Dermis microvascular lymphatic vessel endothelial cell (primary cell): ENCODE results near the gene PRKD1. TPM values are rescaled to one million over a fixed set of nuclear protein-coding genes. Genes with fewer than 3 reads are reported as not detected.

ENCODE experiments used
- DNase-seq, 2 donors: peaks; one replicate each; pipeline versions ENCODE4 v3.0.0 to v3.0.0-alpha.2; 2010; ENCODE audit warnings: low read depth in 2 of 2
- total RNA-seq: library from RNA; depleted of rRNA; stranded (reverse); fragments of >200 nt; gene quantifications from 2 replicates; pipeline ENCODE4 v1.2.1, GENCODE V29; 2014

PRKD1 gene
- total RNA-seq, 1 donor from 2014 or later, result 4.5 TPM

DNA sequence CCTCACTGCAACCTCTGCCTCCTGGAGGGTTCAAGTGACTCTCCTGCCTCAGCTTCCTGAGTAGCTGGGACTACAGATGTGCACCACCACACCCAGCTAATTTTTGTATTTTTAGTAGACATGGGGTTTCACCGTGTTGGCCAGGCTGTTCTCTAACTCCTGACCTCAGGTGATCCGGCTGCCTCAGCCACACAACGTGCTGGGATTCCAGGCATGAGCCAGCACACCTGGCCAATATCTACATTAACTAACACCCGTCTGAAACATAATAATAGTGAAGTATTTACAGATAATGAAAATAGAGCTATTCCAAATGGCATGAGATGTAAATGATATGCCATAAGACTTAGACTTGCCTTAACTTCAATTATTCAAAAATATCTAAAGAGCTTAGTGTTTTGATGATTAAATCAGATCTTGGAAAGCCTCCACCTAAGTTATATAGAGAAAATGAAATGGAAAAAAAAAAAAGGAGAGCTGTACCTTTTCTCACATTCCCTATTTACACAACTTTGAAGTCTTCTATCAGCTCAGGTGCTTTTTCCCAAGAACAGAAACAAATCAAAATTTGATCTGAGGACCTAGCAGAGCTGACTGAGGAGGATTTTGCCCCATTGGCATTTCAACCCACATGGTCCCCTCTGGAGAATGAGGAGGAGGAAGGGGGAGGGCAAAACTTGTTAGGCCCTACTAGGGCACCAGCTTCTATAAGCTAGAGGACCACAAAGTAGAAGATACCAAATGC, 309.2 kb downstream of the PRKD1 start:
- DNase-seq, result no peak

DNA sequence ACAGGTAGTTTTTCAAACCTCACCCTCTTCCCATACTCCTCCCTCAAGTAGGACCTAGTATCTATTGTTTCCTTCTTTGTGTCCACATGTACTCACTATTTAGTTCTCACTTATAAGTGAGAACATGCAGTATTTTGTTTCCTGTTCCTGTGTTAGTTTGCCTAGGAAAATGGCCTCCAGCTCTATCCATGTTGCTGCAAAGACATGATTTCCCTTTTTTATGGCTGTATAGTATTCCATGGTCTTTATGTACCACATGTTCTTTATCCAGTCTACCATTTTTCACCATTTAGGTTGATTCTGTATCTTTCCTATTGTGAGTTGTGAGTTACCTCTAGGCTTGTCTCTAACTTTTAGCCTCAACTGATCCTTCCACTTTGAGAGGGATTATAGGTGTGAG, 310.7 kb downstream of the PRKD1 start:
- DNase-seq, result no peak

DNA sequence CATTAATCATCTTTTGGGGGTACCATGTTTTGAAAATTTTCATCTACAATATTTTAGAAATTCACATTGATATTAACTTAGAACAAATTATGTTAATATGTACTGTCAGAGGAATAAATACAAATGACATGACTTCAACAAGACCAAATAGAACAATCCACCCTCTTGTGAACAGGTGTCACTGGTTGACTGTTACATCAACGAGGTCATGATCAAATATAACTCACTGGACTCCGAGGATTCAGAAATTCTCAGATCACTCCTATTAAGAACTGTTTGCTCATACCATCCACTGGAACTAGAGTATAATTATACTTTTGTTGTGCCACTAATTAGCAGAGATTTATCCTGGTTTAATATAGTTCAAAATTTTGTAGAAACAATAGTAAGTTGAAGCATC, 318.8 kb downstream of the PRKD1 start:
- no peak for DNase-seq

DNA sequence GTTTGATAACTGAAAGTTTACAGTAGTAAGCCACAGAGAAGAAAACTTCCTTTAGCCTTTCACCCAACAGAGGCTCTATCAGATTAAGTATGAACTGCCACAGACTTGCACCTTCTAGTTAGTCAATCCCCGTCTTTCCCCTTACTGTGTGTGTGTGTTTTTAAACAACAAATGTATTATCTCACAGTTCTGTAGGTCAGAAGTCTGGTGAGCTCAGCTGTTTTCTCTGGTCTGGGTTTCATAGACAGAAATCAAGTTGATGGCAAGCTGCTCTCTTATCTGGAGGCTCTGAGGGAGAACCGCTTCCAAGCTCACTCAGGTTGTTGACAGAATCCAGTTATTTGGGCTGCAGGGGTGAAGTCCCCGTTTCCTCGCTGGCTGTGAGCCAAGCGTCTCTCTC, 320.5 kb downstream of the PRKD1 start:
- no peak for DNase-seq

DNA sequence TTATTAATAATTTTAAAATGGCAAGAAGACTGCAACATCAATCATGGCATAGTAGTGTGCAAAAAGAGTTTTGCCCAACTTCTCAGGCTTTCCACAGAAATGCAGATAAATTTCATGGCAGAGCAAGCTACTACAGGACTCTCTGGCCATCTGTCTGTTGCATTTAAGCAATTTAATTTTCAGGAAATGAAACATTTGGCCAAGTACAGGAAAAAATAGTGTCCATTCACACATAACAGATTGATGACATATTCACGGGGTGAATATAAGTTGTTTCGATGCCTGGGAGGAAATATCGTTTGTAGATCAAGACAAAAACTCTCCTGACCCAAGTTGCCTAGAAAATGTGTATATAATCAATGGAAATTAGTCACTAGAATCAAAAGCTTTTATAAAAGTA, 324.0 kb downstream of the PRKD1 start:
- DNase-seq, result peak in 1 of 2 donors; percentile 55

DNA sequence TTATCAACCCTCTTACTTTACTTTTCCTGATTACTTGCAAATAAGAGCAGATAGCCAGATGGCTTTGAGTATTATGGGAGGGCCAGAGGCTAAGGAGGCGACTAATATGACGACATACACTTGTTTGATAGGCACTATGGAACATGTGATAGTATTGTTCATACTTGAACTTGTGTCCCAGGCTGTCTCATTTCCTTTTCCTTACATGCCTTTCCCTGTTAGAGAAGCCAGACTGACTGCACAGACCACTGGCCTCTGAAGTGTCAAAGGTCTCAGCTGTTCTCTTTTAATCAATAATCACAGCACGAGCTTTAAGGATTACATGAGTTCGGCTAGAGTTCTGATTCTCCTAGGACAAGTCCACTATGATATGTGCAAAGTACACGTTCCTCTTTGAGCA, 326.0 kb downstream of the PRKD1 start:
- DNase-seq, result peak in 1 of 2 donors; percentile 28

DNA sequence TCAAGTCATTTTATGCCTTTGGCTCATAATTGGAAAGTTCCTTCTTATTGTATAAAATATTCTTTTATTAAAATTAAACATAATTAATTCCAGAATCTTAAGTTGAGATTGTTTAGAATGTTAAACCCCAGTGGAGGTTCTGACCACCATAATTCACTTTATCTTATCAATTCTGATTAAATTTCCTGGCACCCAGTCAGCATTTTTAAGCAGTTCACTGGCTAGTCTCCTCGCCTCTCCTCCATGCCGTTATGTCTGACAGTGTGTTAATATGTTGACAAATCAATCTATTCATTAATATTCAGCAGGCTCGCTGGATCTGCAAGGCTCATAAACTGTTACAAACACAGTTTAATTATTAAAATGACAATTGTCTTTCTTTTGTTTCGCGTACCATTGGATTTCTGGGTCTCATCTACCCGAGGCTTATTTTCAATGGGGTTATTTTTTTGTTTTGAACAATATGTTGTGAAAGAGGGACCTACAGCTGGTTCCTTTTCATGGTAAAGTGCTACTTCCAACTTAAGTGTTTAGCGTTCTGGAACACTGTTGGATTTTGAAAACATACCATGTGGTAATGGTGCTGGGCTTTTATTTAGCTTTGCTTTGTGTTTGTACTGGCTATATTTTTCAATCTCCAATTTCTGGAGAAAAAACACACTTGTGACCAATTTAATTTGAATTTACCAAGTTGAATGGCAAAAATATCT, 339.7 kb downstream of the PRKD1 start:
- no peak for DNase-seq

DNA sequence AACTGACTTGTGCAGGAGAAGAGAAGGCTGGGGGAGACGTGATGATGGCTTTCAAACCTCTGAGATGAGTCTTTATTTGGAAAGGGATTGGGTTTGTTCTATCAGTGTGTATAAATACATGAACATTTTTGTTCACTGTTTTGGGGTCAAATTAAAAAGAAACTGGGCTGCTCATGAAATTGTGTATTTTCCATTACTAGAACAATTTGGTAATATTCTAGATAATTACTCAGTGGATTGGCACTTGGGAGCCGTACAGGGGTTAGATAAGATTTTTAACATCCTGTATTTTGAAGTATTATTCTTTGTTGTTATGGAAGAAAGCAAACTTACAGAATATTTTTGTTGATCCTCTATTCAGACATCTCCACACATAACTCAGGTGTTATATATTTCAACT, 340.6 kb downstream of the PRKD1 start:
- DNase-seq, result no peak

DNA sequence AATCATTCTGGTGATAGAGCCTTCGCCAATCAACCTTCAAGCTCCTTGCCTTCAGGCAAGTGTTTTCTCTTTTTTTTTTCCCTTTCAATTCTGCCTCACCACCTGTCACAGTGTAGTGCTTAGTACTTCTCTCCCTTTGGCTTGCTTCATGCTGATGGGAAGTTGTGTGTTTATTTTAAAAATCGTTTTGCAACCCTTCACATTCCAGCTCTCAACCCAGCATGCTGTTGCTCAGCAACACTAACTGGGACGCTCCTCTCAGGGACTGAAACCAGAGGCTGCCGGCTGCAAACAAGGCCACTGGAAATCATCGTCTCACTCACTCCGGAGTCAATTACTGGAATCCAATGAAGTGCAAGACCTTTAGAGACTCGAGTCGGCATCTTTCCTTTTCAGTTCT, 342.7 kb downstream of the PRKD1 start:
- DNase-seq, result peak; percentile 10 to 59

DNA sequence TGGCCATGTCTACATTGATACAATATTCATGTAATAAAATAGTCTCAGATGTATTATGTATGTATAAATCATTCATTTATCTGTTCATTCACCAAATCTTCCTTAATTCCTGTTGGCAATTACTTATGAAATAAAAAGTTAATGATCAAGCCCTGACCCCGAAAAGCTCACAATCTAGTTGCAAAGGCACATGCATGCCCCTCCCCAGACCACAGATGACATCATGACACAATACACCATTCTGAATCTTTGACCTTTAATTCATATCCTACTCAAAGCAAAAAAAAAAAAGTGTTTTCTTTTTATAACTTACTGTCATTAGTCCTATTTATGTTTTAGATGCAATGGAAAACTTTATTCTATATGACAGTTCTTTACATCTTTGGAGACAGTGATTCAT, 346.9 kb downstream of the PRKD1 start:
- no peak for DNase-seq

DNA sequence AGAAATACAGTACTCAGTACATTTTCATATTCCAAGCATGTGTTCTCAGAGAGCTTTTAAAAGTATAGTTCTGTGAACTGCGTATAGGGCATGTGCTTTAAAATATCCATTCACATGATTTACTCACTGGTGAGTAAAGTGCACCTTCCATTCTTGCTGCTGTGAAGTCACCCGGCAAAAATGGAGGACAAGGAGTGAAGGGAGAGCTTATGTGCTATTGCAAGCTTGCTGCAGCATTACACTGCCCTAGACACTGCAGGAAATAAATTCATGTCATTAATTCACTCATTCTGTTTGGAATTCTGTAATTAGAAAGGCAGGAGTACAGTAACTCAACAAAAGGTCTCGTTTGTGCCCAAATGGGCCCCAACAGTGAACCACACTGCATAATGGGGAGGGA, 347.8 kb downstream of the PRKD1 start:
- DNase-seq, result no peak

DNA sequence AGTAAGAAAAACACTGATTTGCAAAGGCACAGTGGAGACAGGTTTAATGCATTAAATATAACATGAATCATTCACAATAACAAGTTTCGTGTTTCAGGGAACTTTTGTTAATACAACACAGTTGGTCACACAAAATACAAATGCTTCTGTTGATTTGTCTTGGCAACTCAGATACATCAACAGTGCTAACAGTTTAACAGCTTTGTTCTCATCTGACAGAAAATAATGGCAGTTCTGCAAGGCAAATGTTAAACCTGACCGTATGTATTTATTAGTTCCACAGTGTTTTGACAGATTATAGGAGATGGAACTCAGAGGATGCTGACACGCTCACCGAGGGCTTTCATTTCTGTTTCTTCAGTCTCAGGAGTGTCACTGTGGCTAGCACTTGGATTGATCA, 350.7 kb downstream of the PRKD1 start:
- DNase-seq, result no peak

DNA sequence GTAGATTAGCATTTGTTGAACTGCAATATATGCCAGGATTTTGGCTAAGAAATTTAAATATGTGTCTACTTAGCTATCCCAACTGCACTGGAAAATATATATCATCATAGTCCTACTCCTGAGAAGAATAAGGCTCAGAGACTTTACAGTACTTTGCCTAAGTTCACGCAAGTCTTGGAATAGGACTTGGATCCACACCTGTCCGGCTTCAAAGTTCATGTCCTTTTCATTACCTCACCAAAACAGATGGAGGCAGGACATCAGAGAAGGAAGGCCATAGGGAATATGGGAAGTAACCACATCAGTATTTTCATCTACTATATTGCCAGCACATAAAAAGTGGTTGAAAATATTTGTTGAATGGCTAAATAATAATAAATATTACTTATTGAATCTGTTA, 358.5 kb downstream of the PRKD1 start:
- no peak for DNase-seq

DNA sequence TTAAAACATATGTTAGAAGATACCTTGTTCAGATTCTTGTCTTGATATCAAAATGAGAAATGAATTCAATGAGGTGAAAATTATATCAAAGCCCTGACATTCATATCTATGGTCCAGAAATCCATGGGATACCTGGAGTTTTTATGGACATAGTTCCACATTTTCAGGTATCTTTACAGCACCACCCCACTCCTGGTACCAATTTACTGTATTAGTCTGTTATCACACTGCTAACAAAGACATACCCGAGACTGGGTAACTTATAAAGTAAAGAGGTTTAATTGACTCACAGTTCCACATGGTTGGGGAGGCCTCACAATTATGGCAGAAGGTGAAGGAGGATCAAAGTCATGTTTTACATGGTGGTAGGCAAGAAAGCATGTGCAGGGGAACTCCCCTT, 361.5 kb downstream of the PRKD1 start:
- DNase-seq, result no peak

DNA sequence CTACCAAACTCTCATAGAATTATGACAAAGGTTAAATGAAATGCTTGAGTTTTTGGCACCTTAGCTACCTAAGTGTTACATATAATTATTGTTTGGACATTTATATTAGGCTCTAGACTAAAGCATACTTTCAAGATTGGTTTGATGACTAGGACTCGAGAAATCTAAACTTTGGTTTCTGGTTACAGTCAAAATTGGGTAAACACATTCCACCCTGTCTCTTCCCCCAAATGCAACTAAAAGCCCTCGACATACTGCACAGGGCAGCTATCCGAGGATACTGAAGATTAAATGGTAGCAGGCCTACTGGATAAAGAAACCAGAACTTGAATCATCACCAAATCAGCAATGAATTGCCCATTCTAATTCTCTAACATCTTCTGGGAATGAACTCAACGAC, 369.1 kb downstream of the PRKD1 start:
- DNase-seq, result no peak

DNA sequence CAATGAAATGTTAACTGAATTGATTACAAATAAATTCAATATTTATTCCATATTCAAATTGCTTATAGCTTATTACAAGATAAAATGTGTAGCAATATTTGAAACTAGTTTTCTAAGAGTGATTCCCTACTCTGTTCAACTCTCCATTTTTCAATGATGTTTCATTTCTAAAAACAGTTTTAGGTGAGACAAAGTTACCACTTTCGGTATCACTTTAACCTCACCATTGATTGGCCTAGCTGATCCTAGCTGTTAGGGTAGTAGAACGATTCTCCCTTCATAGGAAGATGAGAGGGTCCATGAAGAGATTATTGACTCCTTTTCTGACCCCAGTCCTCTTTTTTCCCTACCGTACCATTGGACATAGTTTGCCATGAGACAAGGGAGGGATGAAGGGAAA, 373.3 kb downstream of the PRKD1 start:
- no peak for DNase-seq

DNA sequence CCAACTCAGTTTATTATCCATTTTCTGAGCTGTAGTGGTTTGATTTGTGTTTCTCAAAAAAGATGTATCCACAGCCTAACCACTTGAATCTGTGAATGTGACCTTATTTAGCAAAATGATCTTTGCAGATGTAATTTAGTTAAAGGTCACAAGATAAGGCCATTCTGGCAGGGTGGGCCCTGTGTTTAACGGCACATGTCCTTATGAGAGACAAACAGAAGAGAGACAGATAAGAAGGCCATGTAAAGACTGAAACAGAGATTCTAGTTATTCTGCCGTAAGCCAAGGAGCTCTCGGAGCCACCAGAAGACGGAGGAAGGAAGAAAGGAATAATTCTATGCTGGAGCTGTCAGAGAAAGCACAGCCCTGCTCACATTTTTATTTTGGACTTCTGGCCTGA, 374.2 kb downstream of the PRKD1 start:
- DNase-seq, result no peak

DNA sequence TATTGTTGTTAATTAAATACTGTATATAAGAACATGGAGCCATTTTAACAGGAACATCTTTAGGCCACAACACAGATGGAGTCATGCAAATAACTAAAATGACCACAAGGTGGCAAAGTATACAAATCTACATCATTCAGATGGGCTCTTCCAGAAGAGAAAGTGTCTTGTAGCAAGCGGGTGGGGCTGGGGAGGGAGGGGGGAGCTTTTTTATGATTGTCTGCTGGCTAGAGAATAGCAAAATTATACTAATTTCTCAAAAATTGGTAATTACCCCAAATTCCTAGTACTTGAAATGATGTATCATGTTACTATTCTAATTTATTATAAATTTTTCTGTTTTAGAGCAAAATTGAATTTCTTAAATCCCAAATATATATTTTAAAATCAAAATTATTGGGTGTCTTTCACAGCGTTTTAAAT, 378.7 kb downstream of the PRKD1 start:
- peak; percentile 64 to 72 for DNase-seq

DNA sequence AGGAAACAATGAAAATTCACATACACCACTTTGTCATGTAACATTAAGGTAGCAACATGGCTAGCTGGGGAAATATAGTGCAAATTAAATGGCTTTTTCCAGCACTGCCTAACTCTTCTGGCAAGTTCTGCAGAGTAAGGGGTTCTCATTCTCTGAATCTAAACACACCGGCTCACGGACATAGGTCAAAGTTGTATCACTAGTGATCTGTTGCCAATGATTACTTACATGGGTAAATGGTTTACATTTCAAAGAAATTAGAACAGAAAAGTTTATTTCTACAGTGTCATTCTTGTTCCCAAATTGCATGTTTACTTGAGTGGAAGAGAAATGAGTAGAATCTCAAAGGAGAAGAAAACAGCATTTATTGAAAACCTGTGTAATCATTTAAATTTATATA, 381.9 kb downstream of the PRKD1 start:
- DNase-seq, result no peak

DNA sequence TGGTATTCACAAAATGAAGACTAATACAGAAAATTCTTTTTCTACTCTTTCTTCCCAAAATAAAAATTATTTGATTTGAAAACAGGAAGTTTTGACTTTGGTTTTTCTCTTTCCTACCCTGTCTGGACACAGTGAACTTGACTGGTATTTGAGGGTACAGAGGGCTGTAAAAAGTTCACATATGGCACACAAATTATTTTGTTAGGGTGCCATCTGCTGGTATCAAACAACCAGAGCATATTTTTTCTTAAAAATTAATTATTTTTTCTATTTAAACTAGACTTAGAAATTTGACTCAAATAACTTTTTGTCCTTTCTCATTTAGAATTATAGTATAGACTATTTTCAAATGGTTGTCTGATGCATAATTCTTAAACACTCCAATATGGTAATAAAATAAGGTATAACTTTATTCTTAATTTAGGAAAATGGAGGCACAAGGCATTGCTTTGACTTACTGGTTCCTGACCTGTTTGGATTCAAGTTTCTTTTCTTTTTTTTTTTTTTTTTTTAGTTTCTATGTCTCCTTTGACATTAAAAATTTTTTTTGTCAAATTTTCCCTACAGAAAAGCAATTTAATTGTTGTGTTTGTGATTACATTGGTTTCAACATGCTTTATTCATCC, 390.6 kb downstream of the PRKD1 start:
- DNase-seq, result peak; percentile 7 to 30

DNA sequence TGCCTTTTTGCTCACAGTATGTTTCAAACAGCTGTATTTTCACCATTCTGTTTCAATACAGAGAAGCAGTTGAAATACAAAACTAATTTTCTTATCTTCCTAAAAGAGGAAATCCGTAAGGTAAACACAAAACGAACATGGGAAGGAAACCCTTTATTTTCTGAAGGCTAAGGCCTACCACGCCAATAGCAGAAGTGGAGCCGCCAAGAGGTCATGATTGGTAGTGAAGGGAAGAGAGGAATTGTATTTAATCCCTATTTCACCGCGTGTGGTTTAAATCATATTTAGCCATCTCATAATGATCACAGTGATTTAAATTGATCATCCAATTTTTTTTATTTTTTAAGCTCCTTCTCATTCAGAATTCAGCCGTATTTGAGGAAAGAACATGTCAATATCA, 398.2 kb downstream of the PRKD1 start:
- peak in 1 of 2 donors; percentile 2 for DNase-seq

DNA sequence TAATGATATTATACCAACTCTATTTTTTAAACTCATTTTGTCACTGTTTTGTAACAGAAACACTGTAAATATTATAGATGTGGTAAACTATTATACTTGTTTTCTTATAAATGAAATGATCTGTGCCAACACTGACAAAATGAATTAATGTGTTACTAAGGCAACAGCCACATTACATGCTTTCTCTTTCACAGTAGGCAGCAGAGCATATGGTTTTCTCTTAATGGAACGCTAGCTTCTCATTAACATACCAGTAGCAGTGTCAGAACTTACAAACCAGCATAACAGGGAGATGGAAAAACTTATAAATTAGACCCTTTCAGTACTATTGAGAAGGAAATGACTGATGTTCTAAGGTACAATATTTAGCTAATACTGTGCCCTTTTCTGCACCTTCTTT, 398.8 kb downstream of the PRKD1 start:
- DNase-seq, result no peak

DNA sequence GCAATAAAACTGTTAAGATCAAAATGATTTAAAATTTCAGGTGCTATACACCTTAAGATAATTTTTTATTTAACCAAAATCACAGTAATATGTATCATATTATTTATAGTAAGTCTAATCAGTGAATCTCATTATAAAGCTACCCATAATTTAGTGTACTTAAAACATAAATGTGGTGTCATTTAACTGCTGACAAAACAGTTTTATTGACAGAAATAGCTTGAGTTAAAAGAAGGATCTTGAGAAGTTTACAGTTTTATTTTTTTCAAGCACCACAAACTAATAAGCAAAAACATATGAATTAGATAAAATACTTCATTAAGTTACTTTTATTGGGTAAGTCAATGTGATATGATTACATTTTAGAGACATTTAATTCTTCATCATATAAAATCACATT, 400.4 kb downstream of the PRKD1 start:
- DNase-seq, result no peak
